HG03103 (cell line): Measurements from ENCODE around the gene RABGAP1L.

Experiments used
- ATAC-seq: cut with Tn5 transposase; IDR thresholded peaks from one replicate; pipeline ENCODE4 v1.9.1; 2021; ENCODE audit warnings: low read depth; ENCODE audit not compliant: unreplicated experiment

RABGAP1L gene

DNA sequence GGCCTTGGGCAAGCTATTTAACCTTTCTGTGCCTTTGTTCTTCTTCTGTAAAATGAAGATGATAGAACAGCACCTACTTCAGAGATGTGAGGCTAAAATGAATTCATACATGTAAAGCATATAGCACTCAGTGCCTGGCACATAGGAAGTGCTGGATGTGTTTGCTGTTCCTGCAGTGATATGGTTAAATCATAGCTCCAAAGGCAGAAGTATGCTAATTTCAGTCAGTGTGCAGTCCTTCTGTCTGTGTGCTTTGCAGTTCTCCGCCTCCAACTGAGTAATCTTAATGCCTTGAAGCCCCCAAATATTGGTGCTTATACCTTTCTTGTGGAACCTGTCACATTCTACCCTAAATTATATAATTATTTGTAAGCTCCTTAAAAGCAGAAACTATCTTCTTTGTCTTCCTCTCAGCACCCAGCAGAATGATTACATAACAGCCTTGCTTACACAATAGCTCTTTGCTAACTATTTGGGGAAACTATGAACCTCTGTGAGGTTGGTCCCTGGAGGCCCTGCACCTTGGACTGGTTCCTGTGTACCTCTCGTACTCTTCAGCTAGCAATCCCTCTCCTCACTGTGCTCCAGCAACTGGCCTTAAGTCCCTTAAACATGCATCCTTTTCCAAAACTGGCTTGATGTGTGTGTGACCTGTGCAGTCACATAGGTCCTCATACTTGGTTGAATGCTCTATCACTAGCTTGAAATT lies 783.4 kb downstream of the RABGAP1L start:
- ATAC-seq = no peak

DNA sequence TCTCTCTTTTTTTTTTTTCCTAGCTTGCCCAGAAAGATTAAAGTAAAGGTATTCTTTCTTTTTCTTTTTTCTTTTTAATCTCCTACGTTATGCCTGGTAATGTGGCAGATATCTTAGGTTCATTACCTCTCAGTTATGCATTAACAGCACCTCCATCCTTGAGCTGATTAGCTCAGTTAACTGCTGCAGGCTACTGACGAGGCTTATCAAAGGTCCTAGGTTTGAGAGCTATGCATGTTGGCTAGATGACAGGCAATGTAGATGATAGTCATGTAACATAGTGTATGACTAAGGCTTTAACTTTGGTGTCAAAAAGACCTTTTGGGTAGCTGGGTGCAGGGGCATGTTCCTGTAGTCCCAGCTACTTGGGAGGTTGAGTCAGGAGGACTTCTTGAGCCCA lies 786.7 kb downstream of the RABGAP1L start:
- ATAC-seq = no peak

DNA sequence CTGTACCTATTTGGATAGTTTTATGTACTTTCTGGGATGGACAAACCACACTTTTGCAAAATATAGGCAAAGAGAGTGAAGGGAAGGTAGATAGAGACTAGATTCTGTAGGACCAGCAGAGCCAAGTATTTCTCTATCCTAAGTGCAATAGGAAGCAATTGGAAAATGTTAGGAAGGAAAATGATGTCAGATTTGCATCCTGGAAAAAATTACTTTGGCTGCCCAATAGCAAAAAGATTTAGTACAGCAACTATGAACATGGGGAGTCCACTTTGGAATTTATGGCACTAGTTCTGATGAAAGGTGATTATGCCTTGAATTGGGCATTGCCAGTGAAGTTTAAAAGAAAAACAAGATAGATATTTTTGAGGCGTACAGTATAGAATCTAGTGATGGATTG lies 789.7 kb downstream of the RABGAP1L start:
- no peak for ATAC-seq

DNA sequence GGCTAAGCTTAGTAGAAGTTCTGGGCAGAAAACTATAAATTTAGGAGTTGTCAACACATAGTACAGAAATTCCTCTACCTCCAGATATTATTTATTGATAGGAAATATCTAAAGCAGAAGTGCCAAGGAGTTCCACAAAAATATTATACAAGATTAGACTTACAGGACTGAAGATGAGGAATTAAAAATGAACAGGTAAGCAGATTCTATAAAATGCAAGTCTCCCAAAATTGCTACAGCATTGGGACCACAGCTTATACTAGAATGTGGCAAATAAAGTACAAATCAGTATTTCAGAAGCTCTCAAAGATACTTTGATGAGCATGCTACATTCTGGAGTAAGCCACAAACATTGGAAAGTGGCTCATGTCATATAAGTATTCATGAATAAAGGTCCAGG lies 790.3 kb downstream of the RABGAP1L start:
- ATAC-seq = no peak

DNA sequence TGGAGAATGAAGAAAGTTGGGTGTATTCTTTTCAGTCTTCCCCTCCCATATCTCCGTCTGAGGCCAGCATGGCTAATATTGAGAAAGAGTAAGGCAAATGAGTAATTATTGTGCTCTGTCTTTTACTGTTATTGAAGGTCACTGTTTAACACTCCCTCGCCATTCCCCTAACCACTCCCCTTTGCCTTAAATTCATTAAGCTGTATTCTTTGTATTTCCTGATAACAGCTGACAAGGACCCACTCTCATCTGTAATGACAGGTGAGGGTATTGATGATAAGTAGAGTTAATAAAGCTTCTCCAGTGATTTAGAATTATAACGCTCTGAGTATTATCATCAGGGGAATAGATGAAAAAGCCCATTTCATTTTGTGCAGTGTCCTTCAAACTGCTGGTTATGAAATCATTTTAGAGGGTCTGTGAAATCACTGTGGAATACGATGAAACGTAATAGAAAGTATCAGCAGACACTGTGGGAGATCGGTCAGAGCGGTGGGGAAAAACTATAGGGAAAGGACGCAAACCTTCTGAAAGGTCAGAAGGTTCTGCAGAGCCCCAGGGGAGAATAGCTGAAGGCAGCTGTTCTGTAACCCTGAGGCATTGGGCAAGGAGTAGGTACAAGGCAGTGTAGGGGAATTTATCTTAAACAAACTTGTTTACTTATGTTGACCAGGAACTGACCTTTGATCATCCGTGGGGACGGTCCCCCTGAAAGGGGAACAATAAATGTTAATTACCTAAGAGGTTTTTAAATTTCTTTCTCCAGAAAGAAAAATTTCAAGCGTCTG lies 794.2 kb downstream of the RABGAP1L start:
- ATAC-seq = no peak

DNA sequence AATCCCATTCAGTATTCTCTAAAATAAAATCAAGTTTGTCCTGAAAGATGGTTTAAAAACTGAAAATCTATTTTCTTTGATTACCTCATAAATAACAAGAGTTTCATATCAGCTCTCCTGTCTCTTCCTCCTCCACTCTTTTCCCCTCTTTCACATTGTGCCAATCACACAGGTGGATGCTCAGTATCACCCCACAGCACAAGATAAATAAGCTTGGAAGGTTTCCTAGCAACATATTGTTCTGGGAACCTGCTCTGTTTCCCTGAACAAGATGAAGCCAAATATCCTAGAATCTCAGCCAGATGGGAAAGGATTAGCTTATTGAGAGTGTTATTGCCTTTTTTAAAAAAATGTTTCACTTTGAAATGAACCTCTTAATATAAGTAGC lies 794.7 kb downstream of the RABGAP1L start:
- ATAC-seq = no peak

DNA sequence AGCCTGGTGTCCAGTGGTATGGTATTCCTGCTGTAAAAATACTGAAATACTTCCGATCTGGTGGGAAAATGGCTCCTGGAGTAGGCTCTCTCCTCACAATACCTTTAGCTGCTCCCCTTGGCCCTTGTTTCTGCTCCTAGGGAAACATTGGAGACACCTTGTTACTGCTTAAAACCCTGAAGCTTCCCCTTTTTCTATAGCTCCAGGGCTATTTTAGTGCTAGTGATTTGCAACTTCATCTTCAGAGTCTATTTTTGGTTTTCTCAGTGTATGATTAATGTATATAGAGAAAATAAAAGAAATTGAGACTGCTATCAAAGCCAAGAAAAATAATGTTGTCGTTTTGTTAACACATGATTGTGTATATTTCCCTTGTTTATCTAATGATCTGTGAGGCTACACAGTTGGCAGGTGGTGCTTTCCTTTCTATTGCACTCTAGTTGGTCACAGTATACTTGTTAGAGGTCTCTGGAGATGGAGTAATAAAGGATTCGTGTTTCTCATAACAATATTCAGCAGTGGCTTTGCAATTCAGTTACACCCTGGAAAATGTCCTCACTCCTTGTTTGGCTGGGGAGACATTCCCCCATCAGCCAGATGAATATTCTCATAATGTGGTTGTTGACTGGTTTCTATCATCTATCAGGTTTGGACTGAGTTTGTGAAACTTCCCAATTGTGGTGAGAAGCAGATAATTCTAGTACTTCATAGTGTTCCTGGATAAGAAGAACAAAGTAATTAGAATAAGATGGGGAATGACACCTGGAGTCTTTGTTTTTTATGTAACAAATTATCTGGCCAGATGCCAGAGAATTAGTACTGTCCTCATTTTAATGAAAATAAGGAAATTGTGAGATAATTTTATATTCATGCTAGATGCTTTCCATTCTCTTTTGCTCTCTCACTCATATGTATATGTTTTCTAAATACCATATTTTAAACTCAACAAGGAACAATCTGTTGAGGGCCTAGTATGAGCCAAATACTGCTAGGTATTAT lies 795.6 kb downstream of the RABGAP1L start:
- no peak for ATAC-seq

DNA sequence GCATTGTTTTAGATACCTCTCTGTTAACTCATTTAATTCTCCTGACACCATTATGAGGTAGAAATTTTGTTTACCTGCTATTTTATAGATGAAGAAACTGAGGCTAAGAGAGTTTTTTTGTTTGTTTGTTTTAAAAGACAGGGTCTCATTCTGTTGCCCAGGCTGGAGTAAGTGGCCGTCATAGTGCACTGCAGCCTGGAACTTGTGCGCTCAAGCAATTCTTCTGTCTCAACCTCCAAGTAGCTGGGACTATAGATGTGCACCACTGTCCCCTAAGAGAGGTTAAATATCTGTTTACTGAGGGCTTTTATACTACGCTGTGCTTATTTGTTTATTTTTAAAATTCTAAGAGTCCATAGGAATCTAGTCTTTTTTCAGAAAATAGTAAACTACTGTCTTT lies 796.8 kb downstream of the RABGAP1L start:
- ATAC-seq = no peak

DNA sequence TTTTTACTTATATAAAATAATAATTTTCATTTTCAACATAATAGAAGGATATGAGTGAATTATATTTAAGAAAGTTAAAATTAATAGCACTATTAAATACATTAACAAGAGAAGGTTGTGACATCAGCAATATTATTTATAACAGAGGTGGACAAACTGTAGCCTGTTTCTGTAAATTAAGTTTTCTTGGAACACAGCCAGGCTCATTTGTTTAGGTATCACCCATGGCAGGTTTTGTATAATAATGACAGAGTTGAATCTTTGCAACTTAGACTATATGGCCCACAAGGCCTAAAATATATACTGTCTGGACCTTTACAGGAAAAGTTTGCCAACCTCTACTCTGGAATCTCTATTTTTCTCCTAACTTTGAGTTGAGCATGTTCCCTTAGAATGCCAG lies 797.7 kb downstream of the RABGAP1L start:
- ATAC-seq = no peak

DNA sequence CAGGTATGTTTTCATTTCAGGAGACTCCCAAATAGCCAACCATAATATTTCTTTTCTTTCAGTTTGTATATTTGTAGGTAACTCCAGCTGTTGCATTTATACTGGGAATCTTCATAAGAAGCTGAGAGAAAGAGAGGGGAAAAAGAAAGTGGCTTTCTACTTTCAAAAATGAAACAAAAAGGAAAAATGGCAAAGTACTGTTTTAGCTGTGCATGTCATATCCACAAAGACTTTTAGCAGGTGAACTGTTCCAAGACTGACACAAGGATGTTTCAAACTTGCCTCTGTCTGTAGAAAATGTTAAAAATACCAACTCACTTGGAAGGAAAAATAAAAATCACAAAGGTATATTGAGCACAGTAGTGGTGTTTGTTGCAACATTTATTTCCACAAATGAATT lies 798.5 kb downstream of the RABGAP1L start:
- no peak for ATAC-seq

DNA sequence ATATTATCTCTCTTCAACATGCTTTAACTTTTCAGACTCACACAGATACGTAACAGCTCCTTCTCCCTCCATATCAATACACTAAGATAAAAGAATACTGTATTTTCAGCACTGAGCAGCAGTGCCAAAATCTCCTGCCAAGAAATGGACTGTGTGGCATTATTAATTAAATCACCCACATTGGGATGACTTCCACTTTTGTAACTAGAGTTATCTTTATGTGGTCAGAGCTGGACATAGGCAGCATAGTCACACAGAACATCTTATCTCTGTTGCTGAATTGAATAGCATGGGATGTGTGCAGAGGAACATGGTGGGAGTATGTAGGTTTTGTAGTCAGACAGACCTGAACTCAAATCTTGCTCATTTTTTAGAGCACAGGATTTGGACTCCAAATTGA lies 799.1 kb downstream of the RABGAP1L start:
- no peak for ATAC-seq

DNA sequence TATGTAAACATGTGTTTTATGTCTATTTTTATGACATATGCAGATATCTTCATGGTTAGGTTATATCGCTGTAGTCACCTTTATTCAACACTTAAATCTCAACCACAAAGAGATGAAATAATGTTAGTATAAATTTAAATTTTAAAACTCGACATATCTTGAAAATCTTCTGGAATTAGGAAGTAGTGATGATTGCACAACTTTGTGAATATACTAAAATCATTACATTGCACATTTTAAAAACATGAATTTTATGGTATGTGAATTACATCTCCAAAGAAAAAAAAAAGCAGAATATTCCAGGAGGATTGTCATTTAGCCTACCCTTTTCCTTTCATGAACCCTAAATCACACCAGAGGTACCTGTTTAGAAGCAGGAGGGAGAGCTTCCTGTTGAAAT lies 801.0 kb downstream of the RABGAP1L start:
- ATAC-seq = no peak

DNA sequence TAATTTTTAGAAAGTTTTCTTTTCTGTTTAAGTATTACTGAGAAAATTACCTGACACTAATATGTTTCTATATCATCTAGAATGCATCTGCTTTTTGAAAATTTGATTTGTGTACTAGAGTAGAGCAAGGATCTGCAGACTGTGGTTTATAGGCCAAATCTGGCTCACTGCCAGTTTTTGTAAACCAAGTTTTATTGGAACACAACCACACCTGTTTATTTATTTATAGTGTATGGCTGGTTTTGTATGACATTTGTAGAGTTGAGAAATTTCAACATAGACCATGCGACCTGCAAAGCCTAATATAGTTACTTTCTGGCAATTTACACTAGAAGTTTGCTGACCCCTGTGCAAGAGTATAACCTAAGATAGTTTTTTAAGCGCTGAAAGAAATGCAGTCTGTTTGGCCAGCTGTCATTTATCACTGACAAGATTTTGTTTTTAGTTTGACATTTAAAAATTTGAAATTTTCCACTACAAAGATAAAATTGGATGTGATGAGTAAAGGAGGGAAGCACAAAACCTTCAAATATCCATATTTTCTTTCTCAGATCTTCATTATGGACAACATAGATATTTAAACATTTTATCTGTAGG lies 804.3 kb downstream of the RABGAP1L start:
- no peak for ATAC-seq

DNA sequence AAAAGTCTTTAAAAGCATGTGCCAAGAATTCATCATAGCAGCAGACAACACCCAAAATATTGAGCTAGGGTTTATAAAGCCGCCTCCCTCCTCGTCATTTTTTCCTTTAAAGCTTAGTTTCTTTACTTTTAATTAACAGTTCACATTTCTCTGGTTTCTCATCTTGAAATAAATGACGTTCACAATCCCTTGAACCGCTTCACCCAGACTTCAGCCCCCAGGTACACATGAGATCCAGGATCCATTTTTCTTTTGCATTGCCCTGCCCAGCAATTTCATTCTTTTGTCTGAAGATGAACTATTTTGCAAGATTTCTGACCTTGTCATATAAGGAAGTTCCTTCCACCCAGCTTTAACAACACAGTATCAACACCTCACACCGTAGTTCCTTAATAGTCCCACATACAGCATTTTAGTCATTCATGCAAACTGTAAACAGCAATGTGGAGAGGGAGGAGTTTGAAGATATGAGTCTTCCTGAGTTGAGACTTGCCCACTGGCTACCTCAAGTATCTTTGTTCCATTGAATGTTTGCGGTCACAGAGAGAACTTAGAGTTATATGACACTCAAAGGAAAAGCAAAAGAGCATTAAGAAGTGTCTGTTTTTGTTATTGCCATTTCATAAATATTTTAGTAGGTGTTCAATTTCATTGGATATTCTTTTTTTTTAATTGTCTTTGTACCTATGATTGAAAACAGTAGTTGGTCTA lies 805.1 kb downstream of the RABGAP1L start:
- ATAC-seq = no peak

DNA sequence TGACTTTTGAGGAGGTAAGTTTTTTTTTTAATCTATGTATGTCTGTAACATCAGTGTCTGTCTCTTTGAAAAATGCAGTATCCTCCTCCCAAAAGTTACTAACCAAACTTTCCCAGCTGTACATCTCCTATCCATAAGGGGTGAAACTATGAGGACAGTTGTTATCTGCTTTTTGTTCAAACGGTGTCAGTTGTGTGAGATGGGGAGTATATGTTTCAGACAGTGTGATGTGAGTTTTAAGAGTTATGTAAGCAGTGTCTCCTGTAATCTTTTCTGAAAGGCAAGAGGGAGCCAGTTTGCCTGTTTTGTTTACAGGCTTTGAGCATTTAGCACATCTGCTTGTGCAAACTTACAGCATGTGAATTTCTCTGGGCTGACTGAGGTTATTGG lies 805.6 kb downstream of the RABGAP1L start:
- no peak for ATAC-seq

DNA sequence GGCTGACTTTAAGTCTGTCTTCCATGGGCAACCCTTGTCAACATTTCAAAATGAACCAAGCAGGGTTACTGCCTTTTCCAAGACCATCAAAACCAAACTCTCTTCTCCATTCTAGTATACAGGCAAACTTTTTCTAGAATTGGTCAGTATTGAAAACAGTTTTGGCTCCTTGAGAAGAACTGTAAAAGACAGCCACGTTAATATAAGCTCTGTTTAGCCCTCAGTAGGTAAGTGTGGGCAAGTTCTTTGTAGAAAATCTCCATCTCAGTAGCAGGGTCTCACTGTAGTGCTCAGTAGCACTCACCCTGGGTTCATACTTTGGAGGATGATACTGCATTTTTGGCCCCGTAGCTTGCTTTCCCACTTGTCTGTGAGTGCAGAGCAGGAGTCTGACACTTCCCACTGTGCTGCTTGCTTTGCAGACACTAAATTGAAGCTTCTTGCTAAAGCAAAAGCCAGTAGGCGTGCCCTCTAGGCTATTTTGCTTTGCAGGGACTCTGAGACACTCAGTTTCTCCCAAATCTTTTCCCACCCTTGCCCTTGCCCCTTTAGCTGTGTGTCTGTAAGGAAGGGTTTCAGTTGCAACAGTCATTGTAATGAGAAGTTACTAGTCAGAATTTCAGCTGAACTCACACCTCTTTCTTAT lies 806.2 kb downstream of the RABGAP1L start:
- ATAC-seq = no peak

DNA sequence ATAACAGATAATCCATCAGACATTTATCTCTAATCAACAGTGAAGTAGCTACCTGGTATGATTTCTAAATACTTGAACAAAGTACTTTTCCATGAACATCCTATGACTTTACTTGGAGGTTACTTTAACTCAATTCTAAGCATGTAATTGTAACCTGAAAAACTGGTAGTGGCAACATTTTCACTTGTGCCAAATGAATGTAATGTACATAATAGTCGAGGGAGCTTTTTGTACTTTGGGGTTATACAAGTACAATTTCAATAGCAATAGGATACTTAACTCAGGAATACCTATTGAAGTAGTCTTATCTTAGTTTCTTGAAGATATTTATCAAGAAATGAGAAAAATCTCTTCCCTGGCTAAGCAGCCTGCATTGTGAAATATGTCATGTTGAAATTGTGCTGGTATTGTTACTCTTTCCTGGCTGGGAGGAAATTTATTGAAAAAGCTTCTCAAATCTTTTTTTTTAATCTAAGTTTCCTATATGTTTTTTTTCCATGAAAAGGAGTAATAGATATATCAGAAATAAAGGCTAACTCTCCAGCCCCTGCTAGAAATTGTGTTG lies 806.8 kb downstream of the RABGAP1L start:
- ATAC-seq = no peak

DNA sequence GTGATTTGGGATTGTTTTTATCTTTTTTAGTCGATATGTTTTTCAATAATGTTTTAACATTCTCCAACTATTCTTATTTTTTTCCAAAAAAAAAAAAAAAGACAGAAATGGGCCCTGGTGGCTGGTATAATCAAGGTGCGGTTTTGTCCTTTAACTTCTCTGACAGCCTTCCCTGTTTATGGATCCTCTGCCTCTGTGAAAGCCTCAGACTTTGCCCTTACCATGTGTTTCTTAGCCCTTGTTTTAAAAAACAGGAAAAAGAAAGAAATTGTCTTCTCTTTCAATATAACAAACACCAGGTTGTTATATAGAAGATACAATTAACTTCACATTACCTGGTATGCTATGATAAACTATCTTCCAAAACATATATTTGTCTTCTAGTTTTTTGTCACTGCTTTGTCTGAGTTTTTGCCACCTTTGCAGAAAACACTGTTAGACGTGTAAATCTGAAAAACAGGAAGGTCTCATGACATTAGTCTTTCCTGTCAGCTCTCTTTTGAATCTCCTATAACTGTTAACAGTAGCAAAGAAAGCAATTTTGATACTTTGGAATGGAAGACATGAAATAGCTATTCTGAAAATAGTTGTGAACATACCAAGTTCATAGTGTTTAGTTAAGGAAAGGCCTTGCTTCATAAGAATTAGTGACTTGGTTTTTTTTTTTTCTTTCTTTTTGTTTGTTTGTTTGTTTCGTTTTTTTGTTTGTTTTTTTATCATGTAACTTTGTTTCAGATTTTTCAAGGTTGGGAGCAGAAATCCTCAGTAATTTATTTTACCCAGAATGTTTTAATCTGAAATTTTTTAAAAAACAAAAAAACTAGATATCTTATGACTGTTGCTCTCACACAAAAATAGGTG lies 808.8 kb downstream of the RABGAP1L start:
- no peak for ATAC-seq
